Stimulated activated CD4-positive, alpha-beta T cell treated with anti-CD3 and anti-CD28 coated beads, Interleukin-4, amount 100 ng/mL, for 24 hours (primary cell): Measurements from ENCODE around the gene MDFI.

Experiments used
- DNase-seq: peaks from one replicate; pipeline ENCODE4 v3.0.0-alpha.2; 2020

The MDFI gene

DNA sequence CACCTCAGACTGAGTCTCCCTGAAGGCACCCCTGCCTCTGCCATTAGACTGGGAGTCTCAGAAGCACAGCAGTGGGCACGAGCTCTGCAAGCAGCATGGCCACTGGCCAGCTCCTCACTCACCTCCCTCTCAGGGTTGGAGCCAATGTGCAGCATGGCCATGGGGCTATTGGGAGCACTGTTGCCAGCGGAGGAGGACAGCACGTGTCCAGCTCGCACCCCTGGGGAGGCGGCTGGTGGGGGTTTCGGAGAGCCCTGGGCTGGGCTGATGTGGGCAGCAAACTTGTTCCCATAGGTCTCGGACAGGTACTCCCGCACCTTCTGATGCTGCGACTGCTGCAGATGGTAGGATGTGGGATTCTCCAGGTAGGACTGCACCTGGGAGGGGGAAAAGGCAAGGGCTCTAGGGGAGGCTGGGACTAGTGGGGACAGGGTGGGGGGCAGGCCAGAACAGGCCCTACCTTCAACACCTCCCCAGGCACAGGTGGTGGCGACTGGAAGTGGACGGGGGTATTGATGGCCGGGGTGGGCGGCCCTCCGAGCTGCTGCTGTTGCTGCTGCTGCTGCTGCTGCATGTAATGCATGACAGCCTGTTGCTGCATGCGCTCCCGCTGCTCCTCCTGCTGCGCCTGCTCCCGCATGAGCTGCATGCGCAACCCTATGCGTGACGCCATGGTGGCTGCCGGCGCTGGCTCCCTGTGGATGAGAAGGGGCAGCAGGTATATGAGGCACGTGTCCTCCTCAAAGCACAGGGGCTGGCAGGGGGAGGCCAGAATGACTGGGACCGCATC, 52.5 kb downstream of the MDFI start:
- DNase-seq, result no peak

DNA sequence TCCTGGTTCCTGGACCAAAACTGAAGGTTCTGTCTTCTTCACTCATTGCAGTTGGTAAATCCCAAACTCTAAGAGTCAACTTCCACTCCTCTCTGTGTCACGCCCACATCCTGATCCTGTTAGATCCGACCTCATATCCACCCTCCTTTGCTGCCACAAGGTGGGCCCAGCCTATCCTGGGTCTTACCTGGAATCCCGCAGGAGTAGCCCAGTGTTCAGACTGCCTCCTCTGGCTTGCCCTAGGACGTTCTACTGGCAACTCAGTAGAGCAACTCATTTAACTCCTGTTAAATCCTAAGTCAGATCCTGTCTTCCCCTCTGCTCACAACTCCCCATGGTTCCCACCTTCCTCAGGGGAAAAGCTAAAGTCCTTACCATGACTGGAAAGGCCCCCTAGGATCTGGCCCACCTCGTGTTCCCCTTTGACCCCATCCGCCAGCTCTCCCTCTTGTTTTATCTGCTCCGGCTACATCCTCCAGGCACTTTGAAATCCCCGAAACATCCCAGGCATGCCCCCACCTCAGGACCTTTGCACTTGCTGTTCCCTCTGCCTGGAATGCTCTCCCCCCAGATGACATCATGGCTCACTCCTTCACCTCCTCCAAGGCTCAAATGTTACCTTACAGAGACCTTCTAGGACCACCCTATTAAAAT, 53.3 kb downstream of the MDFI start:
- DNase-seq, result no peak

DNA sequence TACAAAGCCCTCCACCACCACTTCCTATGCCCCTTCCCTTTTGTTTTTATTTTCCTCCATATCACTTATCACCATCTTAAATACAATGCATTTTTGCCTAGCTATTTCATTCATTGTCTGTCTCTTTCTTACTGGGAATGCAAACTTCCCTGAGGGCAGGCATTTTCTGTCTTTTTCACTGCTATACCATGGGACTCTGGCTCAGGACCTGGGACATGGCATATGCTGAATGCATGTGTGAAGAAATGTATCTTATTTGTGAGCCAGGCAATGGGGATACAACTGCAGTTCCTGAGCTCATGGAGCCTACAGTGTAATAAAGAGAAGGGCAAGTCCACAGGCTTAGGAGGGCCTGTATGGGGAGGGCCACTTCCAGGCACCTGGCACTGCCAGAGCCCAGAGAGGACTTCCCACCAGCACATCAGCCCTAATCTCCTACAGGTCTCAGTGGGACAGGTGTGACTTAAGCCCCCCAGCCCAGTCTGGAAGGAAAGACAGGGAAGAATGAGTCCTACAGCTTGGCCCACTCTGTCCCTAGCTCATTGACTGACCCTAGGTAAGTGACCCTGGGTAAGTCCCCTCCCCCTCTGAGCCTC, 53.9 kb downstream of the MDFI start:
- no peak for DNase-seq

DNA sequence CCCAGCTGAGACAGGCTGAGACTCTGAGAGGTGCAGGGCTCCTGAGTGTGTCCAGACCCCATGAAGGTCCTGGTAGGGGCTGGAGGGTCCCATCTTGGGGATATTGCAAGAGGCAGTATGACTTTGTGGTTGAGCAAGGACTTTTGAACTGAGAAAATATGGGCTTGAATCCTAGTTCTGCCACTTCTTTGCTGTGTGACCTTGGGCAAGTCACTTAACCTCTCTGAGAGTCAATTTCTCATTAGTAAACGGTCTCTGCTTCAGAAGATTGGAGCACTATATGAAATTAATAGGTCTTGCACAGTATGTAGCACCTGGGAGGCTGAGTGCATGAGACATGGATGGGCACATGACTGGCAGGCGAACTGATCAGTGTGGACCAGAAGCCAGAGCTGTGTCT, 54.5 kb downstream of the MDFI start:
- no peak for DNase-seq

DNA sequence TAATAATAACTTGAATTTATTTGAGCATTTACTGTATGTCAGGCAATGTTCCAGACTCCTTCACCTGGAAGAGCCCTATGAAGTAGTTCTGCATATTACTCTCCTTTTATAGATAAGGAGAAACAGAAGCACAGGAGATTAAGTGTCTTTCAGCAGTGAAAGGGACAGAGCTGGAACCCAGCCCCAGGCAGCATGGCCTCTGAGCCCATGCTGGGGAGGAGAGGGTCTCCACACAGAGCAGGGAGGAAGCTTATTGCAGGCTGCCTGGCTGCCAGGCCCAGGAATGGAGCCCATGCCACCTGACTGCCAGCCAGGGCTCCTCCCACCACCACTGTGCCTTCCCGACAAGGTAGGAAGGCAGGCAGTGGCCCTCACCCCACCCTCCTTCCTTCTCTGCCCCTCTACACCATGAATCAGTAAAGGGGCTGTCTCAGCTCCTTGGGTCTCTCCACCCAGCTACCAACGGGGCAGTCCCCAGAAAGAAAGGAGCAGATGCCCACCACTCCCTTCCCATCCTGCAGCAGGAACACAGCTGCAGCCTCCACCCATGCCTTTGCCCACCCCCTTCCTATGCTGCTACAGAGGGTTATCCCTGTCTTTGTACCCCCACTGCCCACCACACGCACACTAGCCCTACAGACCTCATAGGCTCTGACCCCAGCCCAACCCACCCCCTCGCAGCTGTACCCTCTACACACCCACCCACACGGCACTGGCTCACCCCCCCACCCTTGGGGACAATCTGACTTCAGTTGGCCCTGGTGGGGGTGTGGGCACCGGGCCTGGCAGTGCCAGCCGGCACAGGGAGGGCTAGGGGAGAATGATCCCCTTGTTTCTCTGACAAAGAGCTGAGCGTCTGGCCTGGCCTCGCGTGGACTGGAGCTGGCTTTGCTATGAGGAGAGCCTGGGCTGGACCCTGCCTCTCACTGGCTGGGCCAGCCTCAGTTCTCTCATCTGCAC, 55.3 kb downstream of the MDFI start:
- no peak for DNase-seq

DNA sequence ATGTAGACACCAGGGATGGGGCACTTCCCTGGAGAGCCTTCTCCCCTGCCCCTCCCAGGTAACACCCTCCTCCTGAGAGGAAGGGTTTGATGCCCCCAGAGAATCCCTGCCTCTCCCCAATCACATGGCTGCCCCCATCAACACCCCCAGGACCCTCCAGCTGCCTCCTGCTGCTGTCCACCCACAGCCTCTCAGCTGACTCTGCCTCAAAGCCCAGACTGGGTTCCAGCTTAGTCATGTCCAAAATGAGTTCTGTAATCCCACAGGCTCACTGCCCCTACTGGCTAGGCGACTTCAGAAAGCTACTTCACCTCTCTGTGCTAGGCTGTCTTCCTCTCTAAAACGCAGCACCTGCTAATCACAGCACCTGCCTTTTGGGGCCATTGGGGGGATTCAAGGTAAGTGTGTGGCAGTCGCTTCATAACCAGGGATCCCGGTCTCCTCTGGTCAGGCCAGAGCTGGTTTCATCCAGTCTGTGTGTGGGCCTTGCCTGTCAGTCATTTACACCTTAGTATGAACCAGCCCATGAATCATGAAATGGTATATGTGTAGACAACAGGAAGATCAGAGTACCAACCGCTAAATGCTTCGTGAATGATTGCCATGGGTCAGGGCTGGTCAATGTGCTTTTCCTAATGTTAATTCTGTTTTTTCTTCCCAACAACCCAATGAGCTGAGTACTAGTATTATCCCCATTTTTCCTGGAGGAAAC, 56.7 kb downstream of the MDFI start:
- DNase-seq, result no peak

DNA sequence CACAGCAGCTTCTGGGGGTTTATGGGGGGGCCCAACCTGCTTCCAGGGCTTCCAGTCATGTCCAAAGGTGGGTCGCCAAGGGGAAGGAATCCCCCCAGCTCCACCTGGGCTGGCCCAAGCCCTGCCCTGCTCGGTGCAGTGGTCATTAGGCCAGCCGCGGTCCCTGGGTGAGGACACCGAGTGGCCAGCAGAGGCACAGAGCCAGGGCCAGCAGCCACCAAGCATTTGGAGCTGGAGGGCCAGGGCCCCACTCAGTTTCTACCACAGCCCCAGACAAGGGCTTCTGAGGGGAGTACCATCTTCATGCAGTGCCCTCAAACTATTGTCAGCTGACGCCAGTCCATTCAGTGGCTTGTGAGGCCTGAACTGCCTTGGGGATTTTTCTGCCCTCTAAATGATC, 57.6 kb downstream of the MDFI start:
- DNase-seq, result no peak

DNA sequence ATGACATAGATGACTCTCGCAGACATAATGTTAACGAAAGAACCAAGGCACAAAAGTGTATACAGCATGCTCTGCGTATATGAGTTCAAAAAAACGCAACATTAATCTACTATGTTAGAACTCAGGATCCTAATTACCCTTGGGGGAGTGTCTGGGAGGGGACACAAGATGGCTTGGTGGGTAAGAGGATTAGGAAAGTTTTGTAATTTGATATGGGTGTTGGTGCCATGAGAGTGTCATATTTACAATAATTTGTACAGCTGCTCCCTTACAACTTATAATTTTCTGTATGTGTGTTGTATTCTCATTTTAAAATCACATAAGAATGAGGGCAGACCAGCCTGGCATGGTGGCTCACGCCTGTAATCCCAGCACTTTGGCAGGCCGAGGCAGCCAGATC, 58.5 kb downstream of the MDFI start:
- DNase-seq, result no peak

DNA sequence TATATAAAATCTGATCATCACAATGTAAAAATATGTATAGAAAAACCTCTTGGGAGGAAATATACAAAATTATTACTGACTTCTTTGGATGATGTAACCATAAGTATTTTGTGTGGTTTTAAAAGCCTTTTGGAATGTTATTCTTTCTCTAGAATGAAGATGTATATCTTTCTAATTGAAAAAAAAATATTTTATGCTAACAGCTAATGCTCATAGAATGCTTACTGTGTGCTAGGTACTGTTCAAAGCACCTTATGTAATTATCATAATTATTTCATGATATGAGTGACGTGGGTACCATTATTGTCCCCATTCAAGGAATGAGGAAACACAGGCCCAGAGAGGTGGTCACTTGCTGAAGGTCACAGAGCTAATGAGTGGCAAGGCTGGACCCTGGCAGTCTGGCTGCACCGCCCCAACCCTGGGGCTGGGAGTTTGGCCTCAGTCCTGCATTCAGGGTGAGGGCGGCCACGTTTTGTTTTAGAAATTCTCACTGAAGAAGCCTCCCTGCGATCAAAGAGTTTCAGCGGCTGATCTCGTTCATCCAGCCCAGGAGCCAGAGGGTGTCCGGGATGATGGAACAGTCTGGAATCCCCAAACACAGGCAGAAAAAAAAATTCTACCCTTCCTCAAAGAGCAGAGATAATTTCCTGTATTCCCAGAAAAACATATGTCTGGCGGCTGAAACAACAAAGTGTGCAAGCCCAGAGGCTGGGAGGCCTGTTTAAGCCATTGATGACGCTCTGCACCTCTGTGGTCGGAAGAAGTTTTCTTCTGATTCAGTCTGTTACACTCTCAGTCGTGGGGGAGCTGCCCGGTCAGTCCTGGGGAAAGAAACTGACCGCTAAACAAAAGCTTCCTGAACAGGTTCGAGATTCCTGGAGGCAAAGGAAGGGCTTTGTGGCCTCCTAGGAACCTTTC, 59.9 kb downstream of the MDFI start:
- DNase-seq, result no peak

DNA sequence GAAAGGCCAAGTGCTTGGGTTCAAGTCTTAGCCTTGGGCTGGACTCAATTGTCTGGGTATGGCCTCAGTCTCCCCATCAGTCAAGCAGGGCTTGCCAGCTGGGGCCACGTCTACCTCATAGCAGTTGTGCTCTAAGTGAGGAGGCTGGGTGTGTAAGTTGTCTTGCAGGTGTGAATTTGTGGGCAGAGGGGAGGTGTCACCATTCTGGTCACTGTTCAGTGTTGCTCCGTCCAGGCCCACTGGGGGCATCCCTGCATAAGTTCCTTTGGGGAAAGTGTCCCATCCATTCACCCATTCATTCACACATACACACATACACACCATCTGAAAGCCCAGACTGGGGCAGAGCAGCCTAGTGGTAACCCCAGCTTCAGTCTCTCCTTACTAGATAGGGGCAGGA, 60.8 kb downstream of the MDFI start:
- DNase-seq, result no peak

DNA sequence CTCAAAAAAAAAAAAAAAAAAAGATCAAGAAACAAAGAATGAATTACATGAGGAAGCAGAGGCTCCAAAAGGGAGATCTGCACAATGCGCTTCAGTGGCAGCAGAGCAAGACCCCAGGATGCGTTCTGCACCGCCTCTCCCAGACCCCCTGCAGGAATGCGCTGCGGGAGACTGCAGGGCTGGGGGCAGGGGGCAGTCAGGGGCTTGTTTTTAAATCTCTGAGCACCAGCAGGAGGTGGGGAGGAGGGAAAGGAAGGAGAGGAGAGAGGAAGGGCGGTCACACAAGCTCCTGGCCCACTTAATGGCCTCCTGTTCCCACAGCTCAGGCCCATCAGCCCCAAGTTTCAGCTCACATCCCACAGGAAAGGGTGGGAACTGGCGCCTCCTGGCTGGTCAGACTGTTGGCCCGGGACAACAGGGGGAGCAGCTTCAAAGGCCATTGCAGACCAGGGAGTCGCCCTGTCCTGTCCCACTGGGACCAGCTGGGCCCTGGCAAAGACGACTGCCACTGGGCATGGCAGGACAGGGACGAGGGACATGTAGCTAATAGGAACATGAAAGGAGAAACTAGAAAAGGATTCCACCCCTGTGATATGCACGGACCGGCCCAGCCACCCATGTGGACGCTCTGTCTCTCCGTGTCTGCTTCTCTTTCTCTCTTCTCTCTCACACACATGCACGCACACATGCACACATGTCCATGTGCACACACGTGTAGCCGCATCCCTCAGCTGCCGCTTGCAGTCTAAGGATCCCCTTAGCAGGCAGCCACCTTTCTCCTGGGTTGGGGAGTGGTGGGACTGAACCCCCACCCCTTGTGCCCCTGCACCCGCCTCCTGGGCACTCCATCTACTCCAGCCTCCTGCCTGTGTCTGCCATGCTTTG, 62.4 kb downstream of the MDFI start:
- no peak for DNase-seq

DNA sequence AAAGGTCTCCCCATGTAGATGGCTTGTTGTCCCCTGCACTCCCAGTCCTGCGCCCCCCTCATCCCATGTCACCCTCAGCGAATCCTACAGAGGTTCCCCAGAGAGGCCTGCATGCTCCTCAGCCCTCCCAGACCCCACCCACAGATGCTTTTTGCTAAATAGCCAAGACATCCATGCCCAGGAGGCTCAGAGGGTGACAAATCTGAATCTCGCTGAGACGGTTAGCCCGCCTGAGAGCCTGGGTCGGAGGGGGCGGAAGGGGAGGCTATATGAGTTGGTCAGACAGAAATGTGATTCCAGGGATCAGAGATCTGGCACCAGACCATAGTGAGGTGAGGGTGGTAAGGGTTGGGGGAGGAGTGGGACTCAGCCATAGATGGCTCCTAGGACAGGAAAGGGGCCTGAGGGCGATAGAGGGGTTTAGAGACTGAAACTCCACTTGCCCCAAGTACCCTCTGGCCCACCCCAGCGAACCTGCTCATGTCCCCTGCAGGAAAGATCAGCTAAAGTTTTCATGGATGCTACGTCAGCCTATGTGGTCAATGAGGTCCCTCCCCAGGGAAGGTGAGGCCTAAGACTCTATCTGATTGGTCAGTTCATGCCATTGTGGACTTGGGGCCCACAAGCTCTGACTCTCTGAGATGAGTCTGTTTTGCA, 63.9 kb downstream of the MDFI start:
- no peak for DNase-seq

DNA sequence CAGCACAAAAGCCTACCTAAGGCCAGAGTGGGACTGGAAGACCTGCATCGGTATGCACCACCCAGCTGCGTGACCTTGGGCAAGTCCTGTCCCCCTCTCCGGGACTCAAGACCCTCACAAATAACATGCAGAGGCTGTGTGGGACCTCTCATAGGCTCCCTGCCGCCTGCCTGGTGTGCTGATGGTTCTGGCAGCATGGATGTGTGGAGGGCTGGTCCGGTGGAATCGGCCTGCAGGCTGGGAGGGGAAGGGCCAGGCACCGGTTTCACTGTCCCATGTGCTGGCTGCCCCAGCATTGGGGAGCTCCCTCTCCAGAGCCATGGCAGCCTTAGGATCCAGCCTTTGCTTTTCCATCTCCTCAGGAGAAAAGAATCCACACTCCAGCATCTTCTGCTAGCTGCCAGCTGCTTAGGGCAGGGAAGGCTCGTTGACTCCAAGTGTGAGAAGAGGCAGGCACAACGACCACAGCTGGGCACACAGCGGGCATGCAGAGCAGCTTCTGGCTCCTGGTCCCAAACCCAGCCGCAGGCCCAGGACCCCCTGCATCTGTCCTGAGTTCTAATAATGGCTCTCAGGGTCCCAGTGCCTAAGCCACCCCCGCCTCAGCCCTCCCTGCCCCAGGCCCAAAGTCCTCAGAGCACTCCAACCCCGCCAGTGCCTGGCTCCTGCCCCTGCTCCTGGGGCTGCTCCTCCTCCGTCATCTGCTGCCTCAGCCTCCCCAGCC, 64.7 kb downstream of the MDFI start:
- DNase-seq, result no peak
